Epithelial cell of esophagus (primary cell): ENCODE results near the gene CCM2.

Experiments used
- DNase-seq: peaks from one replicate; pipeline ENCODE4 v3.0.0; 2010; ENCODE audit warnings: low read depth
- H3K4me3 ChIP-seq: 2 replicates; pipeline ENCODE4 v1.5.1; 2011; ENCODE audit warnings: mild to moderate bottlenecking, low read length, control low read depth
- TF ChIP-seq, protein P1 (sequence below): IDR thresholded peaks from 2 replicates; pipeline ENCODE4 v1.5.1; 2011; ENCODE audit warnings: low read depth, mild to moderate bottlenecking, low read length, control low read depth, inconsistent platforms; ENCODE audit not compliant: insufficient read depth; ENCODE audit errors: missing control alignments

The CCM2 gene

DNA sequence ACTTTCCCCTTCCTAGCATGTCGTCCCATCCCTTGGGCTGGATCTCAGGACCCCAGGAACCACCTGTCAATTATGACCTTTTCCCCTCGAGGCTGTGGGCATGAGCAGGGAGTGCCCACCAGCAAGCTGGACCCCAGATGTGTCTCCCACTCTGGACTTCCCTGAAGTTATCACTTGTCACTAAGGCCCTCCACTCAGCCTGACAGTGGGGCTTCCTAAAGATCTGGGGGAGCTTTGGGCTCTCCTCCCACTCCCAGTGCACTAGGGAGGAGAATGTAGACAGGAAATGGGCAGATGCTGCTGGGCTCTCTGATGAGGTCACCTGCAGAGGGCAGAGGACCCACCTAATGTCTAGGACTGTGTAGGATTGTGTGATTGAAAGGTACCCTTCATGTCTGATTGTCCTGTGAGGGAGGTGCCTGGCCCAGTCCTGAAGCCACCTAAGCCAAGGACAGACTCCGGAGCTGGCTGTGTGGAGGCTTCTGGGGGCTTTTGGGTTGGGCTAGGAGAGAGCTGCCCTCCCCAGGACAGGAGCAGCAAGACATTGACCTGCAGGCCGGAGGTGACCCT, 39.9 kb upstream of the CCM2 start:
- DNase-seq, result no peak
- H3K4me3 ChIP-seq, result no peak overlapping the region
- TF ChIP-seq, protein P1, sequence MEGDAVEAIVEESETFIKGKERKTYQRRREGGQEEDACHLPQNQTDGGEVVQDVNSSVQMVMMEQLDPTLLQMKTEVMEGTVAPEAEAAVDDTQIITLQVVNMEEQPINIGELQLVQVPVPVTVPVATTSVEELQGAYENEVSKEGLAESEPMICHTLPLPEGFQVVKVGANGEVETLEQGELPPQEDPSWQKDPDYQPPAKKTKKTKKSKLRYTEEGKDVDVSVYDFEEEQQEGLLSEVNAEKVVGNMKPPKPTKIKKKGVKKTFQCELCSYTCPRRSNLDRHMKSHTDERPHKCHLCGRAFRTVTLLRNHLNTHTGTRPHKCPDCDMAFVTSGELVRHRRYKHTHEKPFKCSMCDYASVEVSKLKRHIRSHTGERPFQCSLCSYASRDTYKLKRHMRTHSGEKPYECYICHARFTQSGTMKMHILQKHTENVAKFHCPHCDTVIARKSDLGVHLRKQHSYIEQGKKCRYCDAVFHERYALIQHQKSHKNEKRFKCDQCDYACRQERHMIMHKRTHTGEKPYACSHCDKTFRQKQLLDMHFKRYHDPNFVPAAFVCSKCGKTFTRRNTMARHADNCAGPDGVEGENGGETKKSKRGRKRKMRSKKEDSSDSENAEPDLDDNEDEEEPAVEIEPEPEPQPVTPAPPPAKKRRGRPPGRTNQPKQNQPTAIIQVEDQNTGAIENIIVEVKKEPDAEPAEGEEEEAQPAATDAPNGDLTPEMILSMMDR, result no peak

DNA sequence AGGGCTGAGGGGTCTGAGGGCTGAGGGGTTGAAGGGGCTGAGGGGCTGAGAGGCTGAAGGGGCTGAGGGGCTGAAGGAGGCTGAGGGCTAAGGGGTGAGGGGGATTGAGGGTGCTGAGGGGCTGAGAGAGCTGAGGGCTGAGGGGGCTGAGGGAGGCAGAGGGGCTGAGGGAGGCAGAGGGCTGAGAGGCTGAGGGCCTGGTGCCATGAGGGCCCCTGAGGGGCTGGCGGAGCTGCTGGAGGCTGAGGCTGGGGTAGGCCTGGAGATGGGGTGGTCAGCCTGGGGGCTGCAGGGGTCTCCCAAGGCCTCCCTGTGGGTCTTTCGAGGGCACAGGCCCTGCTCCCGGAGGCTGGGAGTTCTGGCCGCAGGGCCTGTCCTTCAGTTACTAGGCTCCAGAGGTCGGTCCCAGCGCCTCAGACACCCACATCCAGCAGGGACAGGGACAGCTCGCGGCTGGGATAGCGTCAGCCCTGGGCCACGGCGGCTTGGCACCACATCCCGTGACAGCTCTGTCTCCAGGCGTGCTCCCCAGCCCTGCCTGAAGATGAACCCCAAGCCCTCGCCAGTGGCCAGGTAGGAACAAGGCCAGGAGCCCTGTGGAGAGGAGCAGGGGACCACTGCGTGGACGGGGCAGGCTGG, 38.0 kb upstream of the CCM2 start:
- H3K4me3 ChIP-seq, result no peak overlapping the region
- DNase-seq, result no peak
- TF ChIP-seq, protein P1, result no peak

DNA sequence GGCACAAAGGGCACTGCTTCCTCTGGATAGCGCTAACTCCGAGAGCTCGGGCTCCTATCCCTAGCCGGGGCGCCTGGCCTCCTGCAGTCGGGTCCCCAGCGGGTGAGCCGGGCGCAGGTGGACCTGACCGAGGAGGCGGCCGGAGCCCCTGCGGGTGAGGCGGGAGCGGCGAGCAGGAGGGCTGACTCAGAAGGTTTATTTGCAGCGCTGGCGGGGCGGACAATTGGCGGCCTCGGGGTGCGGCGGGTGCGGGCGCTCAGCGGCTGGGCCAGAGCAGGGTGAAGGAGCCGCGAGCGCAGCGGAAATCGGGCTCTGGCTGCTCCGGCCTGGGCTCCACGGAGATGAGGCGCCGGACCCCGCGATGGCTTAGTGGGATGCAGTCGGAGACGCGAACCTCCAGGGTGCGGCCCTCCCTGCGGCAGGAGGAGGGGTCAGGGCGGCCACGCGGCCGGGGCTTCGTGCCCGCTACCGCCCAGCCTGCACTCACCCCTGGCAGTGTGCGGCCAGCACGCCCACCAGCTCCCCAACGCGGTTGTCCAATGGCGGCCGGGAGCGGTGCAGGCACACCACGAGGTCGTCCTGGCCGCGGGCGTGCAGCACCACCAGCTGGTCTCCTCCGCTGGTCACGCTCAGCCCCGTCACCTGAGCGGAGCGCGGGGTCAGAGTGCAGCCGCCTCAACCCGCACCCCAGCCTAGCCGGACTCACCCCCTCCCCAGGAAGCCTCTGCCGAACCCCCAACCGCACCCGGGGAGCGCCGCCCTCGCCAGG, 37.3 kb upstream of the CCM2 start:
- peak; percentile 50 for DNase-seq
- TF ChIP-seq, protein P1, result no peak
- H3K4me3 ChIP-seq, result peak overlapping the region; percentile 23

DNA sequence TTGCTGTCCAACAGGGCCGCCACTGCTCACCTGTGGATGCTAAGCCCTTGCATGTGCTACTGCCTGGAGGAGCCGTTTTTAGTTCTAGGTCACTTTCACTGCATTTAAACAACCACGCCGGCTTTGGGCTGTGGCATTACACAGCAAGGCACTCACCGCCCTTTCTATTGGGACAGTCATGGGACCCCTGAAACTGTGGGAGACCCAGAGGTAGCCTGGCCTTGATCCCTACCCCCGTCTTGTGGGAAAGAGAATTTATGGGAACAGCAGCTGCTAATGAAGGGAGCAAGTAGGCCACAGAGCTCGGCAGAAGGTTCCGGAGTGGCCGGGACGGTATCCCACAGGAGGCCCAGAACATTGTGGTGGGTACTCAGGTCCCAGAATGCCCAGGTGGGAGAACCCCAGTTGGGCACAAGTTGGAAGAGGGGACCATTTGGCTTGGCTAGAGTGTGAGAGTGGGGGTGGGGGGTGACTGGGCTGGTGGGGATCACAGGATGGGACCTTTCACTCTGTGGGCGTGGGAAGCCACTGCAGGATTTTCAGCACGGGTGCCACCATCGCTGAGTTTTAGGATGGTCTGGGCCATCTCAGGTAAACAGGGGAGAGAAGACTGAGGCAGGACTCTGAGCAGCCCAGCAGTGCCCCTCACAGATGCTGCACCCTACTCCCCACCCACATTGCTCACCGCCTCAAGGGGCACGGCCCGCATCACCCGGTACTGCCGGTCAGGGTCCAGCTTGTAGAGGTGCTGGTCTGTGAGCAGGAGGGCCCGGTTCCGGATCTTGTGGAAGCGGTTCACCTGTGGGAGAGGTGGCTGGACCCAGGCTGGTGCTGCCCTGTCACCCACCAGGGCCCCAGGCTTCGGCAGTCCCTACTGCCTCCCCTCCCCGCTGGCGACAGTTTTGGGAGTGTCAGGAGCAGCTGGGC, 36.4 kb upstream of the CCM2 start:
- no peak overlapping the region for H3K4me3 ChIP-seq
- TF ChIP-seq, protein P1, result no peak
- no peak for DNase-seq

DNA sequence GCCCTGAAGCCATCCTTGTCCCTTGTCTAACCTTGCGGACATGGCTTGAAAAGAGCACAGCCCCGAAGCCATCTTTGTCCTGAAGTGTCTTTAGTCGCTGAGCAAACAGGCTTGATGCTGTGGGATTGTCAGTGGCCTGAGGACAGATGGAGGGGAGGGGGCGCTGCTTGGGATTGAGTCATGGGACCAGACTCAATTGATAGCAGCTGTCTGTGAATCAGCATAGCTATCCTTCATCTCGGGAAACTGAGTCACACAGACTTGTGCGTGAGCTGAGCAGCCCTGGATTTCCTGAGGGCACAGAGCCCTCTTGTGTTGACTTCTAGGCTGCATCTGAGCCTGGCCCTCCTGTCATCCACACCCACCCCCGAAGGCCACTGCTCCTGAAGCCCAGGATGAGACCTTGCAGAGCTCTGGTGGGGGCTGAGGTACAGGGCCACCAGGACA, 35.6 kb upstream of the CCM2 start:
- H3K4me3 ChIP-seq, result no peak overlapping the region
- TF ChIP-seq, protein P1, result peak; percentile 41
- DNase-seq, result peak; percentile 24

DNA sequence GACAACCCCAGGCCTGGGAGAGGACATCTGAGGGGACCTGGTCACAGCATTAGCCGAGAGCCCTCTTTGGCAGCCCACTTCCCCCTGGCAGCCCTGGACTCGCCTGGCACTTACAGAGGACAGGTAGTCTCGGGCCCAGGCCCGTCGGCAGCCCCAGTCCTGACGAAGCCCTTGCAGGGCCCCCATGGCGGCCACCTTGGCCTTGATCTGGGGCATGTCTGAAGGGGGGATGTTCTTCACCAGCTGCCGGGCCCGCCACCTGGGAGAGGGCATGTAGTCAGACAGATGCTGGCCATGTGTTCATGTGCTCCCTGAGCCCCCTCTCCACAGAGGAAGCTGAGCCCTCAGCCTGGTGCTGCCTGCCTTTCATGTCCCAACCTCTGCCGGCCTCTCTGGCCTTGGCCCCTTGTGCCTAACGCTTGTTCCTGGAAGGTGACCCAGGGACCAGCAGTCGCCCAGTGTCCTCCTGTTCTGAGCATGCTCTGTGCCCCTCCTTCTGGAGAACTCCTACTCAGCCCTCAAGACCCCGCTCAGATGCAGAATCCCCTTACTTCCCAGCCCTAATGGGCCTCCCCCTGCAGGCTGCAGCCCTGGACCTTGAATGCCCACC, 35.1 kb upstream of the CCM2 start:
- TF ChIP-seq, protein P1, result no peak
- no peak overlapping the region for H3K4me3 ChIP-seq
- DNase-seq, result no peak
